ENCODE results near the gene CLSTN3.

GRCh38 chr12:7108003-7108795, 22.0 kb upstream of the CLSTN3 start:
- TF ChIP-seq SIN3A (IDR thresholded peaks at IDR 0.05; ENCODE audit: borderline replicate concordance in 2 of 2, control insufficient read depth in 1 of 2, low read depth in 2 of 2, low read length in 2 of 2) (0 out of 4 replicates have a peak, but pooled peaks of 1 of the 2 experiments have one; percentile 33), ZNF512 (tag; IDR thresholded peaks at IDR 0.05) (no peak), POLR2AphosphoS5 (IDR thresholded peaks at IDR 0.05; ENCODE audit: control insufficient read depth, insufficient read depth, low read depth, low read length) (peak; percentile 63), SNRNP70 (optimal IDR thresholded peaks at IDR 0.05; ENCODE audit: low read depth, low read length) (no peak), USF2 (CRISPR knock-in tag; IDR thresholded peaks at IDR 0.05) (no peak), ZBTB5 (IDR thresholded peaks at IDR 0.05) (no peak), CCAR2 (IDR thresholded peaks at IDR 0.05; ENCODE audit: low read depth, low read length) (0 out of 2 replicates have a peak, but pooled peaks have one; percentile 17), GATA2 (CRISPR knock-in tag; IDR thresholded peaks at IDR 0.05) (no peak), FOXJ2 (tag; IDR thresholded peaks at IDR 0.05) (no peak), FOXJ3 (CRISPR knock-in tag; IDR thresholded peaks at IDR 0.05) (no peak)
- TF ChIP-seq, protein P1, sequence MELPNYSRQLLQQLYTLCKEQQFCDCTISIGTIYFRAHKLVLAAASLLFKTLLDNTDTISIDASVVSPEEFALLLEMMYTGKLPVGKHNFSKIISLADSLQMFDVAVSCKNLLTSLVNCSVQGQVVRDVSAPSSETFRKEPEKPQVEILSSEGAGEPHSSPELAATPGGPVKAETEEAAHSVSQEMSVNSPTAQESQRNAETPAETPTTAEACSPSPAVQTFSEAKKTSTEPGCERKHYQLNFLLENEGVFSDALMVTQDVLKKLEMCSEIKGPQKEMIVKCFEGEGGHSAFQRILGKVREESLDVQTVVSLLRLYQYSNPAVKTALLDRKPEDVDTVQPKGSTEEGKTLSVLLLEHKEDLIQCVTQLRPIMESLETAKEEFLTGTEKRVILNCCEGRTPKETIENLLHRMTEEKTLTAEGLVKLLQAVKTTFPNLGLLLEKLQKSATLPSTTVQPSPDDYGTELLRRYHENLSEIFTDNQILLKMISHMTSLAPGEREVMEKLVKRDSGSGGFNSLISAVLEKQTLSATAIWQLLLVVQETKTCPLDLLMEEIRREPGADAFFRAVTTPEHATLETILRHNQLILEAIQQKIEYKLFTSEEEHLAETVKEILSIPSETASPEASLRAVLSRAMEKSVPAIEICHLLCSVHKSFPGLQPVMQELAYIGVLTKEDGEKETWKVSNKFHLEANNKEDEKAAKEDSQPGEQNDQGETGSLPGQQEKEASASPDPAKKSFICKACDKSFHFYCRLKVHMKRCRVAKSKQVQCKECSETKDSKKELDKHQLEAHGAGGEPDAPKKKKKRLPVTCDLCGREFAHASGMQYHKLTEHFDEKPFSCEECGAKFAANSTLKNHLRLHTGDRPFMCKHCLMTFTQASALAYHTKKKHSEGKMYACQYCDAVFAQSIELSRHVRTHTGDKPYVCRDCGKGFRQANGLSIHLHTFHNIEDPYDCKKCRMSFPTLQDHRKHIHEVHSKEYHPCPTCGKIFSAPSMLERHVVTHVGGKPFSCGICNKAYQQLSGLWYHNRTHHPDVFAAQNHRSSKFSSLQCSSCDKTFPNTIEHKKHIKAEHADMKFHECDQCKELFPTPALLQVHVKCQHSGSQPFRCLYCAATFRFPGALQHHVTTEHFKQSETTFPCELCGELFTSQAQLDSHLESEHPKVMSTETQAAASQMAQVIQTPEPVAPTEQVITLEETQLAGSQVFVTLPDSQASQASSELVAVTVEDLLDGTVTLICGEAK (IDR thresholded peaks at IDR 0.05) = peak; percentile 38; the same call in 1 of the 2 replicates
- TF ChIP-seq, protein P1 (CRISPR knock-in tag; IDR thresholded peaks at IDR 0.05) = no peak
- TF ChIP-seq, protein P2, sequence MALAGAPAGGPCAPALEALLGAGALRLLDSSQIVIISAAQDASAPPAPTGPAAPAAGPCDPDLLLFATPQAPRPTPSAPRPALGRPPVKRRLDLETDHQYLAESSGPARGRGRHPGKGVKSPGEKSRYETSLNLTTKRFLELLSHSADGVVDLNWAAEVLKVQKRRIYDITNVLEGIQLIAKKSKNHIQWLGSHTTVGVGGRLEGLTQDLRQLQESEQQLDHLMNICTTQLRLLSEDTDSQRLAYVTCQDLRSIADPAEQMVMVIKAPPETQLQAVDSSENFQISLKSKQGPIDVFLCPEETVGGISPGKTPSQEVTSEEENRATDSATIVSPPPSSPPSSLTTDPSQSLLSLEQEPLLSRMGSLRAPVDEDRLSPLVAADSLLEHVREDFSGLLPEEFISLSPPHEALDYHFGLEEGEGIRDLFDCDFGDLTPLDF (CRISPR knock-in tag; IDR thresholded peaks at IDR 0.05) = no peak

Measured in K562 (cell line).